ENCODE results near the gene AKTIP. TPM values are rescaled to one million over a fixed set of nuclear protein-coding genes. Genes with fewer than 3 reads are reported as not detected.
"Not testable (repeated sequence)": the region's sequence is repeated elsewhere in the genome, so short reads cannot be mapped to it uniquely, and the experiment has no call there.

The AKTIP gene
- total RNA-seq, 2 experiments from 2014 or later = 54.0 to 56.8 TPM

DNA sequence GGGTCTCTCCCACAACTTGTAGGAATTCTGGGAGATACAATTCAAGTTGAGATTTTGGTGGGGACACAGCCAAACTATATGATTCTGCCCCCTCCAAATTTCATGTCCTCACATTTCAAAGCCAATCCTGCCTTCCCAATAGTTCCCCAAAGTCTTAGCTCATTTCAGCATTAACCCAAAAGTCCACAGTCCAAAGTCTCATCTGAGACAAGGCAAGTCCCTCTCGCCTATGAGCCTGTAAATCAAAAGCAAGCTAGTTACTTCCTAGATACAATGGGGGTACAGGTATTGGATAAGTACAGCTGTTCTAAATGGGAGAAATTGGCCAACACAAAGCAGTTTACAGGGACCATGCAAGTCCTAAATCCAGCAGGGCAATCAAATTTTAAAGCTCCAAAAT, 9.8 kb upstream of the AKTIP start:
- peaks cover 25% of the 10 kb centered on the region for H3K36me3 Mint-ChIP-seq (ENCODE audit: low read depth)
- not testable (repeated sequence) for H3K4me3 Mint-ChIP-seq; H3K9me3 Mint-ChIP-seq (ENCODE audit: insufficient read depth); ATAC-seq; H3K27me3 Mint-ChIP-seq (ENCODE audit: low read depth); DNase-seq
- ChIA-PET POLR2A (interaction anchor here (1.2 kb wide), 1 partner anchor 9 kb away, joined by 3 read pairs; the partner anchor contains the start of gene AKTIP), CTCF (interaction anchor here (0.8 to 1.7 kb wide), 5 partner anchors 9 to 458 kb away, joined by 3 to 5 read pairs (median 4); partner anchors contain the start of gene CHD9)
- H3K27ac Mint-ChIP-seq = peak overlapping the region; percentile 44
- peaks cover 78% of the 10 kb centered on the region for H3K4me1 Mint-ChIP-seq (ENCODE audit: low read depth)

- Mint-ChIP-seq H3K27ac (peak overlapping the region; percentile 61), H3K27me3 (ENCODE audit: low read depth) (peaks cover 2% of the 10 kb centered on the region), H3K9me3 (ENCODE audit: insufficient read depth) (peaks cover 5% of the 10 kb centered on the region), H3K4me3 (no peak overlapping the region), H3K4me1 (ENCODE audit: low read depth) (peaks cover 68% of the 10 kb centered on the region), H3K36me3 (ENCODE audit: low read depth) (peaks cover 21% of the 10 kb centered on the region)
- no peak for DNase-seq
- ChIA-PET CTCF (interaction anchor here (0.9 to 1.7 kb wide), 2 partner anchors 17 to 38 kb away, joined by 3 to 4 read pairs; no protein-coding TSS in a partner anchor), POLR2A (no interaction called here)
- ATAC-seq = no peak
These were observed 8.6 kb upstream of the AKTIP start for GRCh38 chr16:53511403-53512280.

DNA sequence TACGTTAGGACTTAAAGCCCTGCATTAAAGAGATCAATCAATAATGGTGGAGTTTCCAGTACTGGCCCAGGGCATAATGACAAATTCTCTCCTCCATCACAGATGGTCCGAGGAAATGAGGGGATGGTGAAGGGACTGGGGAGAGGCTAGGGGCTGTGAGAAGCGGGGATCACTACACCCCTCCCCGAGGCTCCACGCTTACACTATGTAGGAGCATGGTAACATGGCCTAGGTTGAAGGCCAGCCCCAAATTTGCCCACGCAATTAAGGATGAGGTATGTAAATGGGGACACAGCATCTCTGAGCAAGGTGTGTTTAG, 8.0 kb upstream of the AKTIP start:
- H3K4me1 Mint-ChIP-seq (ENCODE audit: low read depth) = peaks cover 63% of the 10 kb centered on the region
- peak overlapping the region; percentile 61 for H3K27ac Mint-ChIP-seq
- peaks cover 5% of the 10 kb centered on the region for H3K9me3 Mint-ChIP-seq (ENCODE audit: insufficient read depth)
- peak; percentile 12 for ATAC-seq
- H3K36me3 Mint-ChIP-seq (ENCODE audit: low read depth) = peaks cover 18% of the 10 kb centered on the region
- no peak overlapping the region for H3K4me3 Mint-ChIP-seq
- no peak for DNase-seq
- POLR2A ChIA-PET = no interaction called here
- H3K27me3 Mint-ChIP-seq (ENCODE audit: low read depth) = peaks cover 2% of the 10 kb centered on the region
- CTCF ChIA-PET = interaction anchor here (0.9 kb wide), 1 partner anchor 18 kb away, joined by 3 read pairs; no protein-coding TSS in a partner anchor

DNA sequence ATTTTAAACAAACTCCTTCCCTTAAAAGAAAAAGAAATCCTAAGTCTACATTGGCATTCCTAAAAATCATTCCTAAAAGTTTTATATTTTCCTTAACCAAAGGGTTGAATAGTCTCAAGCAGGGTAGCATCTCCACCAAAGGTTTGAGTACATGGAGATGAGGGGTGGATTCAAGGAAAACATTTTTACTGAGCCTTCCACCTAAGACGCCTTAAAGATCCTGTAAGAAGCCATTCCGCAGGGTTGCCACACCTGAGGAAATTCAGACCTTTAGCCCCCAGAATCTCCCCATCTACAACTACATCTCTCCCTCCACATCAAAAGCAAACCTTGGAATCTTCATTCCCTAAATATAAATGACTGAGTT, 7.7 kb upstream of the AKTIP start:
- no peak for DNase-seq
- ChIA-PET CTCF (interaction anchor here (0.7 to 1.5 kb wide), 7 partner anchors 9 to 446 kb away, joined by 3 to 5 read pairs (median 3); no protein-coding TSS in a partner anchor), POLR2A (interaction anchor here (1.0 kb wide), 1 partner anchor 8 kb away, joined by 4 read pairs; no protein-coding TSS in a partner anchor)
- H3K4me3 Mint-ChIP-seq = no peak overlapping the region
- no peak for ATAC-seq
- H3K4me1 Mint-ChIP-seq (ENCODE audit: low read depth) = peaks cover 61% of the 10 kb centered on the region
- peaks cover 17% of the 10 kb centered on the region for H3K36me3 Mint-ChIP-seq (ENCODE audit: low read depth)
- peaks cover 2% of the 10 kb centered on the region for H3K27me3 Mint-ChIP-seq (ENCODE audit: low read depth)
- H3K27ac Mint-ChIP-seq = peak overlapping the region; percentile 61
- H3K9me3 Mint-ChIP-seq (ENCODE audit: insufficient read depth) = peaks cover 5% of the 10 kb centered on the region

DNA sequence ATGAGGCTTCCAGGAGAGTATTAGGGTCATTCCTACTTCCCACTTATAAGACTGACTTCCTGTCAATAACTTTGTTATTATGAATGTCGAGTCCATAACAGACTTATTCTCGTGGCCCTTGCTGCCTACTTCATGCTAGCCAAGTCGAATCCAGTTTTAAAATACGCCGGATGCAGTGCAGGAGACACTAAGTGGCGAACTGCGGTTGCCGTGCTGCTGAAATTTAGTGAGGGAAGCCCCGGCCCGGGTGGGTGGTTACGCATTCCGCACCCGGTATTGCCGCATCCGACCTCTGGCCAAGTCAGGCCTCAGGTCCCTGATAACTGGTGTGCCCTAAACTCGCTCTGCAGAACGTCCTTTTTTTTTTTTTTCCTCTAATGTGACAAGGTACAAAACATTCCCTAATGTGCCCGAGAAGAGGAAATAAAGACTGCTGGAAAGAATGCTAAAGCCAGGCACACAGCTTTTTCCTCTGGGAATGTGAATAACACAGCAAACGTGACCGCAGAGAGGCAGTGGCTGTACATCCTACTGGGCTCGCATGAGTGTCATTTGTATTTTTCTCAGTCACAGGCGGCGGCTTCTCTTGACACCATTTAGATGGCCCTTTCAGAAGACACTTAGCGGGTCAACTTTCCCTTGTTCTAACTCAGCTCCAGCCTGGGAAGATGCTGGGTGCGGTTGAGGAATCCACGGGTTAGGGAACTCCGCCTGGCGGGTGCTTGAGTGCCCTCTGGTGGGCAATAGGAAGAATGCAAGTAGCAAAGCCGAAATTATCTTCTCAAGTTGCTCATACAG, 7.1 kb upstream of the AKTIP start:
- H3K9me3 Mint-ChIP-seq (ENCODE audit: insufficient read depth) = peaks cover 5% of the 10 kb centered on the region
- H3K4me1 Mint-ChIP-seq (ENCODE audit: low read depth) = peaks cover 65% of the 10 kb centered on the region
- peak; percentile 61 for DNase-seq
- POLR2A ChIA-PET = interaction anchor here (1.0 kb wide), 1 partner anchor 9 kb away, joined by 4 read pairs; no protein-coding TSS in a partner anchor
- peaks cover 19% of the 10 kb centered on the region for H3K36me3 Mint-ChIP-seq (ENCODE audit: low read depth)
- H3K27ac Mint-ChIP-seq = no peak overlapping the region
- peak overlapping the region; percentile 25 for H3K4me3 Mint-ChIP-seq
- H3K27me3 Mint-ChIP-seq (ENCODE audit: low read depth) = peaks cover 2% of the 10 kb centered on the region
- peak; percentile 70 for ATAC-seq
- CTCF ChIA-PET = interaction anchor here (0.7 to 1.5 kb wide), 14 partner anchors 9 to 445 kb away, joined by 3 to 5 read pairs (median 3); no protein-coding TSS in a partner anchor

- POLR2A ChIA-PET = no interaction called here
- no peak for ATAC-seq
- no peak overlapping the region for H3K27ac Mint-ChIP-seq
These were observed 4.6 kb upstream of the AKTIP start for GRCh38 chr16:53507464-53508179.

DNA sequence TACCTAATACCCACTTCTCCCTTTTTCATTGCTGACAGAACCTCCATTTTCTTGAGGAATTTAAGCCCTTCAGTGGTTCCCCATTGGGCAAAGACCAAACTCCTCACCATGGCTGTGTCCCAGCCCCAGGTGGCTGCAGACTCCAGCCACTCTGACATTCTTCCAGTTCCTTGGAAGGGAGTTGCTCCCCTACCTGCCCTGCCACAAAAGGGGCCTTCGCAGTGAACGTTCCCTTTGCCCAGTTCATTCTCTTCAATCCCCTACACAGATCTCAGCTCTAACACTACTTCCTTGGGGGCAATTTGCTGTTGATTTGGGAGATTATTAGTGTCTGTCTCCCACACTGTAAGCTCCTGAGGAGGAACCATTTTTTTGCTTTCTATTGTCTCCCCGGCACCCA, 3.2 kb upstream of the AKTIP start:
- POLR2A ChIA-PET = no interaction called here
- CTCF ChIA-PET = interaction anchor here (0.7 to 1.2 kb wide), 2 partner anchors 10 to 200 kb away, joined by 3 read pairs; no protein-coding TSS in a partner anchor
- Mint-ChIP-seq H3K36me3 (ENCODE audit: low read depth) (peaks cover 16% of the 10 kb centered on the region), H3K4me1 (ENCODE audit: low read depth) (peaks cover 53% of the 10 kb centered on the region), H3K4me3 (no peak overlapping the region), H3K27me3 (ENCODE audit: low read depth) (no peaks in the 10 kb centered on the region), H3K27ac (no peak overlapping the region), H3K9me3 (ENCODE audit: insufficient read depth) (no peaks in the 10 kb centered on the region)
- no peak for DNase-seq
- no peak for ATAC-seq

More at GRCh38 chr16:53507464-53508179, 4.6 kb upstream of the AKTIP start:
- Mint-ChIP-seq H3K27me3 (ENCODE audit: low read depth) (peaks cover 2% of the 10 kb centered on the region), H3K9me3 (ENCODE audit: insufficient read depth) (no peaks in the 10 kb centered on the region), H3K36me3 (ENCODE audit: low read depth) (peaks cover 6% of the 10 kb centered on the region), H3K4me3 (no peak overlapping the region), H3K4me1 (ENCODE audit: low read depth) (peaks cover 58% of the 10 kb centered on the region)
- DNase-seq = no peak
- CTCF ChIA-PET = interaction anchor here (1.2 kb wide), 1 partner anchor 8 kb away, joined by 3 read pairs; no protein-coding TSS in a partner anchor

- Mint-ChIP-seq H3K27me3 (ENCODE audit: low read depth) (no peaks in the 10 kb centered on the region), H3K36me3 (ENCODE audit: low read depth) (peaks cover 27% of the 10 kb centered on the region), H3K4me1 (ENCODE audit: low read depth) (peaks cover 51% of the 10 kb centered on the region), H3K9me3 (ENCODE audit: insufficient read depth) (no peaks in the 10 kb centered on the region), H3K27ac (peak overlapping the region; percentile 91), H3K4me3 (peak overlapping the region; percentile 85)
- ATAC-seq (no peak), DNase-seq (no peak)
- ChIA-PET POLR2A (interaction anchor here (0.6 to 5.3 kb wide), 4 partner anchors 48 to 394 kb away, joined by 3 to 48 read pairs (median 20); partner anchors contain the start of gene RBL2), CTCF (interaction anchor here (0.9 to 1.9 kb wide), 5 partner anchors 9 to 70 kb away, joined by 3 to 9 read pairs (median 4); partner anchors contain the start of gene RBL2)
These were observed 1.7 kb upstream of the AKTIP start for GRCh38 chr16:53504665-53505064.

GRCh38 chr16:53503991-53504663, 1.1 kb upstream of the AKTIP start:
- POLR2A ChIA-PET = interaction anchor here (0.6 to 5.3 kb wide), 10 partner anchors 9 to 395 kb away, joined by 3 to 48 read pairs (median 3); partner anchors contain the start of gene RBL2
- Mint-ChIP-seq H3K27ac (peak overlapping the region; percentile 91), H3K4me1 (ENCODE audit: low read depth) (peaks cover 49% of the 10 kb centered on the region), H3K9me3 (ENCODE audit: insufficient read depth) (no peaks in the 10 kb centered on the region), H3K27me3 (ENCODE audit: low read depth) (no peaks in the 10 kb centered on the region), H3K36me3 (ENCODE audit: low read depth) (peaks cover 29% of the 10 kb centered on the region), H3K4me3 (peak overlapping the region; percentile 85)
- CTCF ChIA-PET = interaction anchor here (0.9 to 1.9 kb wide), 8 partner anchors 9 to 449 kb away, joined by 3 to 9 read pairs (median 4); partner anchors contain the start of genes CHD9 and RBL2
- ATAC-seq = no peak
- DNase-seq = peak; percentile 45

DNA sequence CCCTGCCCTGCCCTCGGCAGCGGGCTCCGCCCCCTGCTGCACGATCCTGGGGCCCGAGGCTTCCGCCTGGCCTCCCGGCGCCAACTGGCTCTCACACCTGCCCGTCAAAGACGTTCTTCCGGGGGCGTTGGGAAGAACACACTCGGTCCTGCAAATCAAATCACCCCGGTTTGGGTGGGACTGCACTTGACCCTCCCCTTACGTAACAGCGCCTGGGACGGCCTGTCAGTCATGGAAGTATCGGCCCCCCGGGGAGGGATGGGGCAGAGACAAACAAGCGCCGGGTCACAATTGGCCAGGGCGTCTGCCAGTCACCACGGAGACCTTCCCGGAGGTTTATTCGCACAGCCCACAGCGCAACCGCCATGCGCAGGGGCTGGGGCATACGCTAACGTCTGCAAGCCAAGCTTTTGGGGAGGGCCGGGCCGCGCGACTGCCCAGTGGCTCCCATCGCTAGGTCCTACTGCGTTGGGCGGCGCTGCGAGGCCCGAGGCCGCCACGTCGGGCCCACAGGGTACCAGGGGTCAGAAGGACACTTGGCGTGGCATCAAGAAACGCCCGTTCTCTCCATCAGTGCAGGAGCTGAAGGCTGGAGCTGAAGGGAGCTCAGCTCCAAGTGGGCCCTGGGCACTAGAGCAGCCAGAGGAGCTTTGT, 388 bp upstream of the AKTIP start:
- peak; percentile 100 for DNase-seq
- no peaks in the 10 kb centered on the region for H3K9me3 Mint-ChIP-seq (ENCODE audit: insufficient read depth)
- no peaks in the 10 kb centered on the region for H3K27me3 Mint-ChIP-seq (ENCODE audit: low read depth)
- peaks cover 52% of the 10 kb centered on the region for H3K4me1 Mint-ChIP-seq (ENCODE audit: low read depth)
- peaks cover 37% of the 10 kb centered on the region for H3K36me3 Mint-ChIP-seq (ENCODE audit: low read depth)
- ATAC-seq = peak; percentile 94
- POLR2A ChIA-PET = interaction anchor here (0.6 to 5.3 kb wide), 13 partner anchors 10 to 153 kb away, joined by 3 to 48 read pairs (median 3); partner anchors contain the start of gene RBL2
- peak overlapping the region; percentile 85 for H3K4me3 Mint-ChIP-seq
- CTCF ChIA-PET = interaction anchor here (0.8 to 1.9 kb wide), 7 partner anchors 10 to 449 kb away, joined by 3 to 9 read pairs (median 4); partner anchors contain the start of genes CHD9 and RBL2
- peak overlapping the region; percentile 91 for H3K27ac Mint-ChIP-seq
